Large intestine (tissue), 12 donors: ENCODE results near the gene AQP1. TPM values are rescaled to one million over a fixed set of nuclear protein-coding genes. Genes with fewer than 3 reads are reported as not detected.

Source experiments
- DNase-seq, 2 donors: peaks; one replicate each; pipeline versions ENCODE4 v3.0.0 to v3.0.0-alpha.2; 2013
- H3K27ac ChIP-seq: one replicate; pipeline ENCODE4 v1.5.1; 2013; ENCODE audit warnings: low read length
- H3K27me3 ChIP-seq: 2 replicates; pipeline ENCODE4 v1.6.1; 2013; ENCODE audit warnings: low read length; ENCODE audit not compliant: control insufficient read depth, insufficient read depth
- H3K36me3 ChIP-seq: 2 replicates; pipeline ENCODE4 v1.6.1; 2013; ENCODE audit warnings: low read length; ENCODE audit not compliant: control insufficient read depth, insufficient read depth
- H3K4me1 ChIP-seq: one replicate; pipeline ENCODE4 v1.6.1; 2013; ENCODE audit warnings: low read length; ENCODE audit not compliant: control insufficient read depth, insufficient read depth
- H3K4me3 ChIP-seq: one replicate; pipeline ENCODE4 v1.5.1; 2013; ENCODE audit warnings: low read length
- H3K9me3 ChIP-seq: one replicate; pipeline ENCODE4 v1.6.1; 2013; ENCODE audit warnings: mild to moderate bottlenecking, low read depth, low read length, moderate library complexity; ENCODE audit not compliant: control insufficient read depth
- WGBS: methylation state at CpG from one replicate; pipeline ENCODE4 v1.1.5; 2013; ENCODE audit warnings: low lambda C conversion rate; ENCODE audit not compliant: insufficient coverage; 5-methylcytosine and 5-hydroxymethylcytosine counted together
- long read RNA-seq, 11 donors: transcript quantifications; one replicate each; lab custom pipeline, GENCODE V29; 2026
- polyA plus RNA-seq: library from polyadenylated mRNA; unstranded; fragments of 120-200 nt; gene quantifications from one replicate; pipeline ENCODE4 v1.2.1, GENCODE V29; 2013

AQP1 gene
- 81.6 TPM for polyA plus RNA-seq
- long read RNA-seq, donor 1, transcript AQP1-201 (4 exons, 2,913 nt) = major isoform, 18 of 18 reads
- long read RNA-seq, donor 1, partial matches to known transcripts = 0 of 18 reads
- long read RNA-seq, donor 1, other reads (novel, unspliced or antisense) = 0 of 18 reads
- long read RNA-seq, donor 2, transcript AQP1-201 (4 exons, 2,913 nt) = major isoform, 54 of 54 reads
- long read RNA-seq, donor 2, partial matches to known transcripts = 0 of 54 reads
- long read RNA-seq, donor 2, other reads (novel, unspliced or antisense) = 0 of 54 reads
- long read RNA-seq, donor 3, transcript AQP1-201 (4 exons, 2,913 nt) = major isoform, 60 of 68 reads
- long read RNA-seq, donor 3, partial matches to known transcripts = 8 of 68 reads
- long read RNA-seq, donor 3, other reads (novel, unspliced or antisense) = 0 of 68 reads
- long read RNA-seq, donor 4, partial matches to known transcripts = 0 of 1 reads
- long read RNA-seq, donor 4, other reads (novel, unspliced or antisense) = 0 of 1 reads
- long read RNA-seq, donor 5, partial matches to known transcripts = 0 of 3 reads
- long read RNA-seq, donor 5, other reads (novel, unspliced or antisense) = 0 of 3 reads
- long read RNA-seq, donor 6, transcript AQP1-201 (4 exons, 2,913 nt) = major isoform, 31 of 31 reads
- long read RNA-seq, donor 6, partial matches to known transcripts = 0 of 31 reads
- long read RNA-seq, donor 6, other reads (novel, unspliced or antisense) = 0 of 31 reads
- long read RNA-seq, donor 7, partial matches to known transcripts = 0 of 1 reads
- long read RNA-seq, donor 7, other reads (novel, unspliced or antisense) = 0 of 1 reads
- long read RNA-seq, donor 8, transcript AQP1-201 (4 exons, 2,913 nt) = major isoform, 58 of 58 reads
- long read RNA-seq, donor 8, partial matches to known transcripts = 0 of 58 reads
- long read RNA-seq, donor 8, other reads (novel, unspliced or antisense) = 0 of 58 reads
- long read RNA-seq, donor 9, transcript AQP1-201 (4 exons, 2,913 nt) = major isoform, 34 of 68 reads
- long read RNA-seq, donor 9, partial matches to known transcripts = 34 of 68 reads
- long read RNA-seq, donor 9, other reads (novel, unspliced or antisense) = 0 of 68 reads
- long read RNA-seq, donor 10, transcript AQP1-201 (4 exons, 2,913 nt) = major isoform, 31 of 31 reads
- long read RNA-seq, donor 10, partial matches to known transcripts = 0 of 31 reads
- long read RNA-seq, donor 10, other reads (novel, unspliced or antisense) = 0 of 31 reads
- long read RNA-seq, donor 11, transcript AQP1-201 (4 exons, 2,913 nt) = major isoform, 34 of 69 reads
- long read RNA-seq, donor 11, partial matches to known transcripts = 35 of 69 reads
- long read RNA-seq, donor 11, other reads (novel, unspliced or antisense) = 0 of 69 reads

GRCh38 chr7:30911561-30911969 lies at the start of gene AQP1:
AQP1 (plus strand) TSS chr7:30911853; CDS start chr7:30911910, 57 bp downstream.
- no peaks in the 10 kb centered on the region for H3K9me3 ChIP-seq
- DNase-seq = peak; percentile 83 to 84
- no CpG with 5 or more reads among the region's 12 CpGs for WGBS
- H3K27ac ChIP-seq = peak within 1 kb of the TSS; percentile 97
- H3K36me3 ChIP-seq = no peaks in the 10 kb centered on the region
- H3K27me3 ChIP-seq = no peaks in the 10 kb centered on the region
- H3K4me1 ChIP-seq = peaks cover 68% of the 10 kb centered on the region
- peak within 1 kb of the TSS; percentile 42 for H3K4me3 ChIP-seq

- peaks cover 45% of the 10 kb centered on the region for H3K4me1 ChIP-seq
- no CpG with 5 or more reads among the region's 9 CpGs for WGBS
- no peak for DNase-seq
- no peaks in the 10 kb centered on the region for H3K9me3 ChIP-seq
- no peaks in the 10 kb centered on the region for H3K27me3 ChIP-seq
- H3K4me3 ChIP-seq = no peak overlapping the region
- H3K27ac ChIP-seq = no peak overlapping the region
- peaks cover 36% of the 10 kb centered on the region for H3K36me3 ChIP-seq
Observed at GRCh38 chr7:30862995-30863705, 48.5 kb upstream of the AQP1 start.

- no peak for DNase-seq
- H3K36me3 ChIP-seq = peaks cover 33% of the 10 kb centered on the region
- H3K4me1 ChIP-seq = peaks cover 45% of the 10 kb centered on the region
- no peaks in the 10 kb centered on the region for H3K9me3 ChIP-seq
- no peaks in the 10 kb centered on the region for H3K27me3 ChIP-seq
- no peak overlapping the region for H3K4me3 ChIP-seq
- H3K27ac ChIP-seq = no peak overlapping the region
- WGBS = 80% methylated on average over 1 of the region's 4 CpGs
Observed at GRCh38 chr7:30863706-30864035, 48.0 kb upstream of the AQP1 start.

GRCh38 chr7:30864101-30864500 lies 47.6 kb upstream of the AQP1 start:
- H3K9me3 ChIP-seq = no peaks in the 10 kb centered on the region
- no peaks in the 10 kb centered on the region for H3K27me3 ChIP-seq
- H3K36me3 ChIP-seq = peaks cover 31% of the 10 kb centered on the region
- H3K4me1 ChIP-seq = peaks cover 45% of the 10 kb centered on the region
- H3K27ac ChIP-seq = no peak overlapping the region
- DNase-seq = no peak
- no CpG with 5 or more reads among the region's 3 CpGs for WGBS
- H3K4me3 ChIP-seq = no peak overlapping the region

- Histone ChIP-seq H3K9me3 (no peaks in the 10 kb centered on the region), H3K4me3 (no peak overlapping the region), H3K4me1 (peaks cover 39% of the 10 kb centered on the region), H3K36me3 (peaks cover 27% of the 10 kb centered on the region), H3K27ac (peak overlapping the region; percentile 43), H3K27me3 (no peaks in the 10 kb centered on the region)
- DNase-seq = peak; percentile 74 to 92
- WGBS = no CpG with 5 or more reads among the region's 4 CpGs
Observed at GRCh38 chr7:30865076-30865475, 46.6 kb upstream of the AQP1 start.

- Histone ChIP-seq H3K36me3 (peaks cover 23% of the 10 kb centered on the region), H3K4me1 (peaks cover 39% of the 10 kb centered on the region), H3K27me3 (no peaks in the 10 kb centered on the region), H3K9me3 (no peaks in the 10 kb centered on the region), H3K27ac (no peak overlapping the region), H3K4me3 (no peak overlapping the region)
- no CpG with 5 or more reads among the region's 4 CpGs for WGBS
- DNase-seq = no peak
Observed at GRCh38 chr7:30865821-30866220, 45.8 kb upstream of the AQP1 start.

- H3K4me3 ChIP-seq = no peak overlapping the region
- peaks cover 39% of the 10 kb centered on the region for H3K4me1 ChIP-seq
- H3K36me3 ChIP-seq = peaks cover 18% of the 10 kb centered on the region
- H3K27me3 ChIP-seq = no peaks in the 10 kb centered on the region
- no CpG with 5 or more reads among the region's 7 CpGs for WGBS
- DNase-seq = peak; percentile 82 to 91
- no peaks in the 10 kb centered on the region for H3K9me3 ChIP-seq
- H3K27ac ChIP-seq = peak overlapping the region; percentile 52
Observed at GRCh38 chr7:30866939-30867338, 44.7 kb upstream of the AQP1 start.

- Histone ChIP-seq H3K36me3 (peaks cover 19% of the 10 kb centered on the region), H3K4me3 (no peak overlapping the region), H3K4me1 (peaks cover 39% of the 10 kb centered on the region), H3K27ac (peak overlapping the region; percentile 20), H3K27me3 (no peaks in the 10 kb centered on the region), H3K9me3 (no peaks in the 10 kb centered on the region)
- peak in 1 of 2 donors; percentile 29 for DNase-seq
- WGBS = no CpG with 5 or more reads among the region's 1 CpG
Observed at GRCh38 chr7:30867483-30867882, 44.2 kb upstream of the AQP1 start.

GRCh38 chr7:30869794-30870611 lies 41.6 kb upstream of the AQP1 start:
- DNase-seq = no peak
- WGBS = no CpG with 5 or more reads among the region's 13 CpGs
- Histone ChIP-seq H3K4me1 (peaks cover 28% of the 10 kb centered on the region), H3K4me3 (no peak overlapping the region), H3K9me3 (peaks cover 6% of the 10 kb centered on the region), H3K36me3 (peaks cover 38% of the 10 kb centered on the region), H3K27ac (no peak overlapping the region), H3K27me3 (no peaks in the 10 kb centered on the region)
